ENCODE measurements around the gene KRTAP10-12.

DNA sequence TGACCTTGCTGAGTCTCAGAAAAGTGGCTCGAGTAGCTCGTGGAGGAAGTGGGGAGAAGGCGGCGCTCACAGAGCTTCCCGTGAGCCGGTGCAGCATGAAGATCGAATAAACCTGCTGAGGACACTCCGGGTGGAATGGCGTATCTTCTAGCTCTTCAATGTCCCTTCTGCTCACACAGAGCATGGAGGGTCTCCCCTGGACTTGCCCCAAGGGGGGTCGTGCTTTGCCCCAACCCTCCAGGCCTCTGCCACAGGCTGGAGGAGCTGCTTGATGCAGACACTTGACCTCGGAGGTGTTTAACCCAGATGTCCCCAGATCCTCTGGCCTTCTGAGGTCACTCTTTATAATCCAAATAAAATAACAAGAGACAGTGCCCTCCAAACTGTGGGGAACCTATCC, 2.2 kb upstream of the KRTAP10-12 start:
- no peak for TF ChIP-seq EZH2 (IDR thresholded peaks at IDR 0.05; ENCODE audit: borderline replicate concordance, low read length)
- TF ChIP-seq, protein P1, sequence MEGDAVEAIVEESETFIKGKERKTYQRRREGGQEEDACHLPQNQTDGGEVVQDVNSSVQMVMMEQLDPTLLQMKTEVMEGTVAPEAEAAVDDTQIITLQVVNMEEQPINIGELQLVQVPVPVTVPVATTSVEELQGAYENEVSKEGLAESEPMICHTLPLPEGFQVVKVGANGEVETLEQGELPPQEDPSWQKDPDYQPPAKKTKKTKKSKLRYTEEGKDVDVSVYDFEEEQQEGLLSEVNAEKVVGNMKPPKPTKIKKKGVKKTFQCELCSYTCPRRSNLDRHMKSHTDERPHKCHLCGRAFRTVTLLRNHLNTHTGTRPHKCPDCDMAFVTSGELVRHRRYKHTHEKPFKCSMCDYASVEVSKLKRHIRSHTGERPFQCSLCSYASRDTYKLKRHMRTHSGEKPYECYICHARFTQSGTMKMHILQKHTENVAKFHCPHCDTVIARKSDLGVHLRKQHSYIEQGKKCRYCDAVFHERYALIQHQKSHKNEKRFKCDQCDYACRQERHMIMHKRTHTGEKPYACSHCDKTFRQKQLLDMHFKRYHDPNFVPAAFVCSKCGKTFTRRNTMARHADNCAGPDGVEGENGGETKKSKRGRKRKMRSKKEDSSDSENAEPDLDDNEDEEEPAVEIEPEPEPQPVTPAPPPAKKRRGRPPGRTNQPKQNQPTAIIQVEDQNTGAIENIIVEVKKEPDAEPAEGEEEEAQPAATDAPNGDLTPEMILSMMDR (conservative IDR thresholded peaks at IDR 0.05 in 1 of 2, IDR thresholded peaks at IDR 0.05 in 1 of 2; ENCODE audit: extremely low read depth in 1 of 2, insufficient read depth in 1 of 2, low read depth in 1 of 2, low read length in 2 of 2), result no peak

Measured in mammary epithelial cell (primary cell).